HG02852 (cell line): Measurements from ENCODE around the gene IFI35.
A peak's percentile ranks its signal among the peaks of the same experiment; 100 is the strongest.
"Not testable (repeated sequence)": the region's sequence is repeated elsewhere in the genome, so short reads cannot be mapped to it uniquely, and the experiment has no call there.

ENCODE experiments used
- ATAC-seq: cut with Tn5 transposase; IDR thresholded peaks from one replicate; pipeline ENCODE4 v1.9.1; 2021; ENCODE audit warnings: mild to moderate bottlenecking, moderate library complexity; ENCODE audit not compliant: unreplicated experiment

IFI35 gene

GRCh38 chr17:43006639-43007551, at the start of gene IFI35:
Gene IFI35 (plus strand): TSS chr17:43006784. CDS start chr17:43006948, 164 bp downstream.
- ATAC-seq: peak; percentile 83

- ATAC-seq: peak; percentile 79
Measured at GRCh38 chr17:42964161-42964932, 42.2 kb upstream of the IFI35 start, which contains the start of gene AARSD1. Gene AARSD1 (minus strand): TSS chr17:42964454. CDS start chr17:42964440, 14 bp downstream.

- no peak for ATAC-seq
Measured at GRCh38 chr17:42967925-42968324, 38.7 kb upstream of the IFI35 start.

GRCh38 chr17:42969001-42969581, 37.5 kb upstream of the IFI35 start:
- ATAC-seq: no peak

- ATAC-seq: no peak
Measured at GRCh38 chr17:42971589-42971988, 35.0 kb upstream of the IFI35 start.

- ATAC-seq: not testable (repeated sequence)
Measured at GRCh38 chr17:42973323-42973722, 33.3 kb upstream of the IFI35 start.

GRCh38 chr17:42975265-42975664, 31.3 kb upstream of the IFI35 start:
- no peak for ATAC-seq

GRCh38 chr17:42975701-42976100, 30.9 kb upstream of the IFI35 start:
- not testable (repeated sequence) for ATAC-seq

GRCh38 chr17:42979511-42980273, 26.9 kb upstream of the IFI35 start, which contains the start of gene PTGES3L:
Gene PTGES3L (minus strand): TSS chr17:42980080. CDS start chr17:42980053, 27 bp downstream.
- peak; percentile 28 for ATAC-seq

- peak; percentile 70 for ATAC-seq
Measured at GRCh38 chr17:42980274-42980765, 26.3 kb upstream of the IFI35 start, which contains the start of gene RUNDC1. Gene RUNDC1 (plus strand): TSS chr17:42980565. CDS start chr17:42980577, 12 bp downstream.

GRCh38 chr17:42980766-42981397, 25.7 kb upstream of the IFI35 start:
- peak; percentile 51 for ATAC-seq

- ATAC-seq: no peak
Measured at GRCh38 chr17:42982266-42982665, 24.3 kb upstream of the IFI35 start.

GRCh38 chr17:42985225-42985624, 21.4 kb upstream of the IFI35 start:
- no peak for ATAC-seq

GRCh38 chr17:42989141-42989540, 17.4 kb upstream of the IFI35 start:
- ATAC-seq: no peak

GRCh38 chr17:42989726-42990652, 16.6 kb upstream of the IFI35 start:
- no peak for ATAC-seq

GRCh38 chr17:42991471-42991870, 15.1 kb upstream of the IFI35 start:
- no peak for ATAC-seq

GRCh38 chr17:42992872-42993271, 13.7 kb upstream of the IFI35 start:
- no peak for ATAC-seq

- not testable (repeated sequence) for ATAC-seq
Measured at GRCh38 chr17:42993913-42994312, 12.7 kb upstream of the IFI35 start.
